Kidney (tissue), 14 donors: ENCODE results near the gene NEURL1. TPM values are rescaled to one million over a fixed set of nuclear protein-coding genes. Genes with fewer than 3 reads are reported as not detected.

Experiments
- DNase-seq, 5 donors: peaks; one replicate each; pipeline ENCODE4 v3.0.0-alpha.2; 2013 to 2020
- FAIRE-seq: peaks from 2 replicates; lab custom pipeline; 2012; peaks lifted over from hg19 to GRCh38; lab: Jason Lieb, UNC
- H3K27ac ChIP-seq, 2 donors: one replicate each; pipeline ENCODE4 v1.7.0; 2013; ENCODE audit warnings: low read depth in 2 of 2, low read length in 2 of 2, inconsistent platforms in 1 of 2
- H3K27me3 ChIP-seq: one replicate; pipeline ENCODE4 v1.7.1; 2013; ENCODE audit warnings: low read length, inconsistent platforms; ENCODE audit not compliant: control insufficient read depth, insufficient read depth
- H3K36me3 ChIP-seq, 3 donors: one replicate each; pipeline versions ENCODE4 v1.7.0 to v1.7.1; 2013; ENCODE audit warnings: low read length in 3 of 3, control low read depth in 1 of 3, inconsistent platforms in 1 of 3; ENCODE audit not compliant: insufficient read depth in 3 of 3, control insufficient read depth in 2 of 3
- H3K4me1 ChIP-seq, 3 donors: one replicate each; pipeline versions ENCODE4 v1.7.0 to v1.7.1; 2013; ENCODE audit warnings: low read length in 3 of 3, inconsistent platforms in 1 of 3, low read depth in 1 of 3; ENCODE audit not compliant: control insufficient read depth in 2 of 3, insufficient read depth in 2 of 3
- H3K4me3 ChIP-seq, 3 donors: one replicate each; pipeline versions ENCODE4 v1.7.0 to v1.8.1; 2013; ENCODE audit warnings: low read length in 3 of 3, control low read depth in 1 of 3, inconsistent platforms in 1 of 3
- H3K9ac ChIP-seq, 3 donors: one replicate each; pipeline versions ENCODE4 v1.7.0 to v1.7.1; 2013; ENCODE audit warnings: low read length in 3 of 3, control low read depth in 1 of 3, inconsistent platforms in 1 of 3
- H3K9me3 ChIP-seq, 3 donors: one replicate each; pipeline versions ENCODE4 v1.7.0 to v1.7.1; 2013; ENCODE audit warnings: low read length in 3 of 3, control low read depth in 1 of 3, inconsistent platforms in 1 of 3; ENCODE audit not compliant: control insufficient read depth in 2 of 3, insufficient read depth in 1 of 3
- intact Hi-C: fragments of 100-400 bp; cut with DNase I; formaldehyde crosslinking; loops from one replicate; pipeline ENCODE4 v1.11.1; 2022
- polyA plus RNA-seq: library from polyadenylated mRNA; stranded (reverse); fragments of 350-450 nt; fragmentation: Illumina TruSeq; extraction: RNeasy Lipid Tissue Mini Kit (QIAGEN cat#74804); gene quantifications from one replicate; pipeline ENCODE4 v1.2.3, GENCODE V29; 2014; ENCODE audit warnings: low read depth, low replicate concordance; ENCODE audit not compliant: insufficient read depth
- total RNA-seq: library from RNA; stranded (reverse); fragmentation: NEBNext Ultra II Directional; extraction: Animal tissue kit (Norgen Biotek cat#: 25700); gene quantifications from one replicate; pipeline ENCODE4 v1.2.1, GENCODE V29; 2021
- TF ChIP-seq, protein P1 (sequence below): IDR thresholded peaks from 3 replicates; pipeline ENCODE4 v1.5.1; 2012; ENCODE audit warnings: mild to moderate bottlenecking, moderate library complexity, borderline replicate concordance; ENCODE audit not compliant: insufficient read depth; ENCODE audit errors: extremely low read depth
- donor health status: control.
- donor health status: control.
- donor health status: control.
- donor health status: control.
- donor health status: control.
- donor health status: DM: yes; HTN: yes; CAD: no.
- donor health status: Normal renal cell carcinoma (clear cell type).

NEURL1 gene
- total and polyA plus RNA-seq, 2 donors from 2014 or later: 1.2 TPM

DNA sequence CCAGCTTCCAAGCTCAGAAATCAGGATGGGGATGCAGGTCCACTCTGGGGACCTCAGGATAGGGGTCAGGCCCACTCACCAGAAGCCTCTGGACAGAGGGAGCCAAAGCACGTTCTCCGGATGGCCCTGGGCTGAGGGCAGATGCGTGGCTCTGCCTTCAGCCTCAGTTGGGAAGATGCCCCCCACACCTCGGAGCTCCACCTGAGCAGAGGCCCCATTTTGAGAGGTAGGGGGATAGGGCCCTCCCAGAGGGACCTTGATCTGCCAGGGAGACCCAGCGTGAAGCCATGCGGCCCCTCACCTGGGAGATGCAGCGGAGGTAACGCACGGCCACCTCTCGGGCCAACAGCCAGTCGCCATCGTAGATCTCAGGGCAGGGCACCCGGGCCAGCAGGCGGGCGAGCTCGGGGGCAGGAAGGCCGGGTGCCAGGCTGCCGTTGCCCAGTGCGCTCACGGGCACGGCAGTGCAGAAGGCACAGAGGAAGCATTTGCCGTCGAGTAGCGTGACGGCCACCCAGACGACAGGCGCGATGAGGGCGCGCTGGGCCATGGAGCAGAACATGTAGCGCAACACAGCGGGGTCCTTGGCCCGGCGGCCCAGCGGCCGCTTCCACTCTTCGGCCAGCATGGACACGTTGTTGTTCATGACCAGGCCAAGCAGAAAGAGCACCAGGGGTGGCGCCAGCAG, 35.5 kb upstream of the NEURL1 start:
- no peaks in the 10 kb centered on the region for H3K9me3 ChIP-seq
- intact Hi-C loops: no loop called here
- DNase-seq (no peak), FAIRE-seq (no peak)
- no peaks in the 10 kb centered on the region for H3K36me3 ChIP-seq
- H3K27ac ChIP-seq: no peak overlapping the region
- no peaks in the 10 kb centered on the region for H3K4me1 ChIP-seq
- H3K9ac ChIP-seq: no peak overlapping the region
- no peaks in the 10 kb centered on the region for H3K27me3 ChIP-seq
- TF ChIP-seq, protein P1, sequence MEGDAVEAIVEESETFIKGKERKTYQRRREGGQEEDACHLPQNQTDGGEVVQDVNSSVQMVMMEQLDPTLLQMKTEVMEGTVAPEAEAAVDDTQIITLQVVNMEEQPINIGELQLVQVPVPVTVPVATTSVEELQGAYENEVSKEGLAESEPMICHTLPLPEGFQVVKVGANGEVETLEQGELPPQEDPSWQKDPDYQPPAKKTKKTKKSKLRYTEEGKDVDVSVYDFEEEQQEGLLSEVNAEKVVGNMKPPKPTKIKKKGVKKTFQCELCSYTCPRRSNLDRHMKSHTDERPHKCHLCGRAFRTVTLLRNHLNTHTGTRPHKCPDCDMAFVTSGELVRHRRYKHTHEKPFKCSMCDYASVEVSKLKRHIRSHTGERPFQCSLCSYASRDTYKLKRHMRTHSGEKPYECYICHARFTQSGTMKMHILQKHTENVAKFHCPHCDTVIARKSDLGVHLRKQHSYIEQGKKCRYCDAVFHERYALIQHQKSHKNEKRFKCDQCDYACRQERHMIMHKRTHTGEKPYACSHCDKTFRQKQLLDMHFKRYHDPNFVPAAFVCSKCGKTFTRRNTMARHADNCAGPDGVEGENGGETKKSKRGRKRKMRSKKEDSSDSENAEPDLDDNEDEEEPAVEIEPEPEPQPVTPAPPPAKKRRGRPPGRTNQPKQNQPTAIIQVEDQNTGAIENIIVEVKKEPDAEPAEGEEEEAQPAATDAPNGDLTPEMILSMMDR: no peak
- no peak overlapping the region for H3K4me3 ChIP-seq

DNA sequence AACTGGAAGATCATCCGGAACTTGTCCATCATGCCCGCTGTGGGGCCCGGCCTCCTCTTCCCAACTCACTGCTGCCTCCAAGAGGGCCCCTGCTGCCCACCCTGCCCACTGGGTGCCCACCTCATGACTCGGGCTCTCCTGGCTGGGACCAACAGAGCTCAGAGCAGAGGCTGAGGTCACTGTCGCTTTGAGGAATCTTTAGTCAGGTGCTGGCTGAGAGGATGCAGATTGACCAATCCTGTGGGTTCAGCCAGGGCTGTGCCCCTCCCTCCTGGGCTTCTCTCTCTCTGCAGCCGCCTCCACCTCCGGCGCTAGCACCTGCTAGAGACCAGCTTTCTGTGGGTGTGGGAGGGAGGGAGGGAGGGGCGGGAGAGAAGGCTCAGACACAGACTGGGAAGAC, 34.8 kb upstream of the NEURL1 start, which contains the start of gene CALHM1:
TSS of gene CALHM1 (minus strand) at position 181 of the 400 bp plus-strand sequence. CDS start at position 32, 149 bp downstream.
- no peak within 1 kb of the TSS for H3K4me3 ChIP-seq
- FAIRE-seq: no peak
- no peaks in the 10 kb centered on the region for H3K36me3 ChIP-seq
- H3K4me1 ChIP-seq: no peaks in the 10 kb centered on the region
- intact Hi-C loops: no loop called here
- peak in 4 of 5 donors; percentile 55 to 67 (median 58) for DNase-seq
- TF ChIP-seq, protein P1: no peak
- H3K27ac ChIP-seq: no peak within 1 kb of the TSS
- H3K9me3 ChIP-seq: no peaks in the 10 kb centered on the region
- no peak within 1 kb of the TSS for H3K9ac ChIP-seq
- no peaks in the 10 kb centered on the region for H3K27me3 ChIP-seq

DNA sequence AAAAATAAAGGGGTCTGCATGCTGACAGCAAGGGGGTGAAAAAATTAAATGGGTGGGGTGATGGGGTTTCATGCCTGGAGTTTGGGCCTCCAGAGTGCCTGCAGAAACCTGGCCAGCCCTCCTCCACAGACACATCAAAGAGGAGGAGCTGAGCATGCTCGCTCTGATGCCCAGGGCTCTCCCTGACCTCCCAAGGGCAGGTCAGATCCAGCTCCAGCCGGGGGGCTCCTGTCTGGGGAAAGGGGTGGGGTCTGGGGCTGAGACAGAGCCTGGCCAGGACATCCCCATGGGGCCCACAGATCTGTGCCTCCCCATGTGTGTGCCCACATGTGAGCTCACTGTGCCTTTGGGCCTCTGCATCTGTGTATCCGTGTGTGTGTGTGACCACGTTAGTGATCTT, 33.9 kb upstream of the NEURL1 start:
- Histone ChIP-seq H3K9ac (no peak overlapping the region), H3K9me3 (no peaks in the 10 kb centered on the region), H3K27ac (no peak overlapping the region), H3K4me3 (no peak overlapping the region), H3K27me3 (no peaks in the 10 kb centered on the region), H3K36me3 (no peaks in the 10 kb centered on the region), H3K4me1 (no peaks in the 10 kb centered on the region)
- DNase-seq (peak in 2 of 5 donors; percentile 8 to 26), FAIRE-seq (no peak)
- TF ChIP-seq, protein P1: no peak
- intact Hi-C loops: no loop called here
